ENCODE results near the gene TSPO2.

GRCh38 chr6:41046084-41046483 lies 3.8 kb downstream of the TSPO2 start:
- TF ChIP-seq CTCF (IDR thresholded peaks at IDR 0.05 in 4 of 5, conservative IDR thresholded peaks at IDR 0.05 in 1 of 5) (no peak), POLR2A (IDR thresholded peaks at IDR 0.05) (no peak)

All from gastrocnemius medialis (tissue), 4 donors.